Spinal cord (tissue), 10 donors: ENCODE measurements around the gene MBOAT7. TPM values are rescaled to one million over a fixed set of nuclear protein-coding genes. Genes with fewer than 3 reads are reported as not detected.
A peak's percentile ranks its signal among the peaks of the same experiment; 100 is the strongest.

Experiments
- DNase-seq, 6 donors: peaks; one replicate each; pipeline versions ENCODE4 v3.0.0 to v3.0.0-alpha.2; 2013 to 2015; ENCODE audit warnings: low spot score in 6 of 6, low read depth in 4 of 6
- H3K27ac ChIP-seq: one replicate; pipeline ENCODE4 v1.5.1; 2013; ENCODE audit warnings: low read depth, low read length, control low read depth
- H3K27me3 ChIP-seq: one replicate; pipeline ENCODE4 v1.6.1; 2013; ENCODE audit warnings: low read length; ENCODE audit not compliant: control insufficient read depth, insufficient read depth
- H3K36me3 ChIP-seq: one replicate; pipeline ENCODE4 v1.6.1; 2013; ENCODE audit warnings: low read length; ENCODE audit not compliant: control insufficient read depth, insufficient read depth
- H3K4me1 ChIP-seq: one replicate; pipeline ENCODE4 v1.6.1; 2013; ENCODE audit warnings: low read length; ENCODE audit not compliant: control insufficient read depth, insufficient read depth
- H3K4me3 ChIP-seq: one replicate; pipeline ENCODE4 v1.5.1; 2013; ENCODE audit warnings: low read depth, low read length, control low read depth
- H3K9me3 ChIP-seq: one replicate; pipeline ENCODE4 v1.6.1; 2013; ENCODE audit warnings: low read length; ENCODE audit not compliant: control insufficient read depth, insufficient read depth
- WGBS: methylation state at CpG from one replicate; pipeline ENCODE4 v1.1.5; 2013; ENCODE audit warnings: missing lambda C conversion rate; ENCODE audit not compliant: insufficient coverage; 5-methylcytosine and 5-hydroxymethylcytosine counted together
- polyA plus RNA-seq, 2 donors: library from polyadenylated mRNA; unstranded; fragments of 120-200 nt; gene quantifications; one replicate each; pipeline ENCODE4 v1.2.1, GENCODE V29; 2013; ENCODE audit not compliant: insufficient read length in 2 of 2
- total RNA-seq, 2 donors: library from RNA; depleted of rRNA in 1 of 2; stranded (reverse); fragments of 120-200 nt in 1 of 2; fragments of >200 nt in 1 of 2; gene quantifications; one replicate each; pipeline versions ENCODE4 v1.2.3 to v1.2.4, GENCODE V29; 2013 to 2014
- donor health status: healthy.

The MBOAT7 gene
- total and polyA plus RNA-seq, 4 donors: 31.6 to 112 (median 70.7) TPM

DNA sequence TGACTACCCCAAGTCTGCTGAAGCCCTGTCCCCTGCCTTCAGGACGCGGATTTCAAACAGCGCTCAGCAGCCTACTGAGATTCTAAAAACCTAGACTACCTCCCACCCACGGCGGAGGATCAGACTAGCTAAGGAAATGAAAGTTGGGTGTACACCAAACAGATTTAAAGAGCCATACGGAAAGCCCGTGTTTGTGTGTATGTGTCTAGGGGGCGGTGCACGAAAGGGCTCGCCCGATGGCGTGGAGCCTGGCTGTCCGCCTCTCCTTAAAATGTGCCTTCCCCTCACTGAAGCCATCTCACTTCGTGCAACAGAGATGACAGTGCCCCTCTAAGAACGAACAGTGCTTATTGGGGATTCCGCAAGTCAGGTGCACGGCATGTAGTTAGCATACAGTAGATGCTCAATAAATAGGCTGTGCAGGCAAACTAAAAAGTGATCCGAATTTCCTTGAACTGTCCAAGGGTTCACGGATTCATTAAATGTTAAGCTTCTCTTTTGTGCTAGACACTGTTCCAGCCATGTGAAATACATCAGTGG is 30.5 kb downstream of the MBOAT7 start:
- peaks cover 43% of the 10 kb centered on the region for H3K36me3 ChIP-seq
- peaks cover 40% of the 10 kb centered on the region for H3K4me1 ChIP-seq
- peak overlapping the region; percentile 96 for H3K27ac ChIP-seq
- 4% methylated on average over 11 of the region's 19 CpGs for WGBS
- DNase-seq: no peak
- H3K27me3 ChIP-seq: no peaks in the 10 kb centered on the region
- peak overlapping the region; percentile 72 for H3K4me3 ChIP-seq
- no peaks in the 10 kb centered on the region for H3K9me3 ChIP-seq

DNA sequence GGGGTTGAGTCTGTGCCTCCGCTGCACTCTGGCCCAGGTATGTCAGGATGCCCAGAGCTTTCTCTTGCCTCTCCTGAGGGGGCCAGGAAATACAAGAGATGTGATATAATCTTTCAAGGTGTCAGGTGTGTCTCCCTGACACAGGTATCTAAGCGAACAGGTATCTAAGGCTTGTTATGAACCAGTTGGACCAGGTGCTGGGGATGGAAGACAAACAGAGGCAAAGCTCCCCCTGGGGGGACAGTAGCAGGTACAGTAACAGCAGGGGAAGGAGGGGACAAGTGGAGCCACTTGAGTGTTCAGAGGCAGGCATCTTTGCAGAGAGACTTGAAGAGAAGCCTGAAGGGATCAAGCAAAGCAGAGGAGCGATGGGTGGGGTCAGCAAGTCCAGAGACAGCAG is 32.4 kb downstream of the MBOAT7 start:
- H3K4me1 ChIP-seq: peaks cover 31% of the 10 kb centered on the region
- no peak overlapping the region for H3K4me3 ChIP-seq
- no peak overlapping the region for H3K27ac ChIP-seq
- H3K36me3 ChIP-seq: peaks cover 62% of the 10 kb centered on the region
- no peaks in the 10 kb centered on the region for H3K9me3 ChIP-seq
- DNase-seq: no peak
- 100% methylated on average over 2 of the region's 3 CpGs for WGBS
- H3K27me3 ChIP-seq: no peaks in the 10 kb centered on the region

DNA sequence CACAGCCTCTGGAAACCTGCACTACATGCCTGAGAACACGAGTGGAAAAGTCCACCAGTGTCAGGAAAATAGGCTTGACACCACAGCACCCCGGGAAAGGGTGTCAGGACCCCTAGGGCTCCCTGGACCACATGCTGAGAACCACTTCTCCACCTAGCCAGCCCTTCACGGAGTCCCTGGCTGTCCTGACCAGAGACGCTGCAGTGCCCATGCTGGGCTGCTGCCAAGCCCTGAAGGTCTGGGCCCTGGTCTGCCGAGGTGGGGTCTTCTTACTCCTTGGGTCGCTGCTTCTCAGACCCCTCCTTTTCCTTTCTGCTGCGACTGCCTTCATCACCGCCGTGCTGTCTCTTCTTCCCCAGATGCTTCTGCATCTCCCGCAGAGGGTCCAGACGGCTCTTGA is 32.9 kb downstream of the MBOAT7 start:
- Histone ChIP-seq H3K27ac (no peak overlapping the region), H3K36me3 (peaks cover 67% of the 10 kb centered on the region), H3K27me3 (no peaks in the 10 kb centered on the region), H3K4me1 (peaks cover 26% of the 10 kb centered on the region), H3K4me3 (no peak overlapping the region), H3K9me3 (no peaks in the 10 kb centered on the region)
- no peak for DNase-seq
- 82% methylated on average over 6 of the region's 11 CpGs for WGBS

DNA sequence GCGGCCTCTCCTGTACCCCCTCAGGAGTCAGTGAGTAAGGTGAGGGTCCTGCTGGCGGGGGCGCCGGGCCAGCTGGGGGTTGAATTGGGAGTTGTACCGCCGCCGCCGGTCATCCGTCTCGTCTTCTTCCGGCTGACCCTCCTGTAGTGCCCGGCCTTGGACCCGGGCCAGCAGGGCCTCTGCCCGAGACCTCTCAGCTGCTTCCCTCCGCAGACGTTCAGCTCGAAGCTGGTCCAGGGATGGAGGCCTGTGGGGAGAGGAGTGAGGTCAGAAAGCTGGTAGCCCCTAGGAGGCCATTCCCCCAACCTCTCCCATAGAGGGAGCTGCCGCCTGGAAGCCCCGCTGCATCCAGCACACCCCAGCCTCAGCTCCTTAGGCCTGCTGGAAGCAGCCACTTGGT is 33.7 kb downstream of the MBOAT7 start:
- Histone ChIP-seq H3K27me3 (no peaks in the 10 kb centered on the region), H3K27ac (no peak overlapping the region), H3K4me3 (no peak overlapping the region), H3K4me1 (peaks cover 18% of the 10 kb centered on the region), H3K9me3 (no peaks in the 10 kb centered on the region), H3K36me3 (peaks cover 75% of the 10 kb centered on the region)
- 61% methylated on average over 5 of the region's 19 CpGs for WGBS
- DNase-seq: no peak

DNA sequence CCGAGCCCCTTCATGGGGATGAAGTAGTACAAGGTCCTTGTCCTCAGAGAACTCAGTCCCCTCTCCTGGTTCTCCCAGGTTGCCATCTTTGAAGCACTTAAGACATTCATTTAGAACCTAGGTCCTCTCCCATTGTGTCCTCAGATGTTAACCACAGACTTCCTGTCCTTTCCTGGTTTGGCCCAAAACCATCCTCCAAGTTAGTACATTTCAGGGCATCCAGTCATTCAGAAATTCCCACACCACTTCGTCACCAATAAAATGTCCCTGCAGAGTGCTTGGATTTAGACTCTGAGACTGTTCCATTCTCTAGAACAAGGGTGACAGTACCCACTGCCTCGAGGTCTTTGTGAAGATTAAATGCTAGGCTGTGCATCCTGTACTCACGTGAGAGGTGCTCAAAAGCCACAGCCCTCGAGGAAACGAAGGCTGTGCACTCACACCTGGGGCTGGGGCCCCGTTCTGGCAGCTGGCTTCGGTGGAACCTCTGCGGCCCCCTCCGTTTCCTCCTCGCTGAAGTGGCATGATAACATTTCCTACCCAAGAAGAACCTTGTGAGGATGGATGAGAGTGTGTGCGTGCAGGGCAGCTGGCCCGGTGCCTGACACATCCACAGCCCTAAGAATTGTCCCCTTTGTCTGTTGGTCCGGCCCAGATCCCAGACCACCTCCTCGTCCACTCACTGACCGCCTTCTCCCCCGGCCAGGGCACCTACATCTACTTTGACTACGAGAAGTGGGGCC is 34.6 kb downstream of the MBOAT7 start:
- Histone ChIP-seq H3K36me3 (peaks cover 84% of the 10 kb centered on the region), H3K27me3 (no peaks in the 10 kb centered on the region), H3K4me1 (peaks cover 11% of the 10 kb centered on the region), H3K9me3 (no peaks in the 10 kb centered on the region), H3K4me3 (no peak overlapping the region), H3K27ac (no peak overlapping the region)
- DNase-seq: no peak
- 78% methylated on average over 11 of the region's 18 CpGs for WGBS

DNA sequence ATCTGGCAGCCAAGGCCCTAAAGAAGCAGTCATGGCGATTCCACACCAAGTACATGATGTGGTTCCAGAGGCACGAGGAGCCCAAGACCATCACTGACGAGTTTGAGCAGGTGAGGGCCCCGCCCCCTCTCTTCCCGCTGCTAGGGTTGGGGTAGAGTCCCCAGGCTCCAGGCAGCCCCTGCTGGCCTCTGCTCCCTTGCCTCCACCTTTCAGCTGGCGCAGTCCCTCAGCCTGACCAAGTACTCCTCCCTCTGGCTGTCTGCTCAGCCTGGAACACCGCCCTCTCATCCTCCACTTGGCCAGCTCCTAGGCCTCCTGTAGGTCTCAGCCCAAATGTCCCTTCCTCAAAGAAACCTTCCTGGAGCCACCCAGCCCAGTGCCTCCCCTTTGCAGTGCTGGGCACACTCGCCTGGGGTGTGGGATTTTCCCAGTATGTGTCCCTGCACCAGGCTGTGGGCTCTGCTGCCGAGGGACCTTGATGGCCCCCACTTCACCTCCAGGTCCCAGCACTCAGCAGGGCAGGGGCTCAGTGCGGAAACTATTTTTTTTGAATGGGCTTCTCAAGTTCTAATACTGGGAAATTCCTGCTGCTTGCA is 35.6 kb downstream of the MBOAT7 start:
- 88% methylated on average over 7 of the region's 10 CpGs for WGBS
- no peaks in the 10 kb centered on the region for H3K9me3 ChIP-seq
- DNase-seq: no peak
- no peak overlapping the region for H3K4me3 ChIP-seq
- peaks cover 9% of the 10 kb centered on the region for H3K4me1 ChIP-seq
- H3K27me3 ChIP-seq: no peaks in the 10 kb centered on the region
- H3K27ac ChIP-seq: no peak overlapping the region
- peaks cover 93% of the 10 kb centered on the region for H3K36me3 ChIP-seq

DNA sequence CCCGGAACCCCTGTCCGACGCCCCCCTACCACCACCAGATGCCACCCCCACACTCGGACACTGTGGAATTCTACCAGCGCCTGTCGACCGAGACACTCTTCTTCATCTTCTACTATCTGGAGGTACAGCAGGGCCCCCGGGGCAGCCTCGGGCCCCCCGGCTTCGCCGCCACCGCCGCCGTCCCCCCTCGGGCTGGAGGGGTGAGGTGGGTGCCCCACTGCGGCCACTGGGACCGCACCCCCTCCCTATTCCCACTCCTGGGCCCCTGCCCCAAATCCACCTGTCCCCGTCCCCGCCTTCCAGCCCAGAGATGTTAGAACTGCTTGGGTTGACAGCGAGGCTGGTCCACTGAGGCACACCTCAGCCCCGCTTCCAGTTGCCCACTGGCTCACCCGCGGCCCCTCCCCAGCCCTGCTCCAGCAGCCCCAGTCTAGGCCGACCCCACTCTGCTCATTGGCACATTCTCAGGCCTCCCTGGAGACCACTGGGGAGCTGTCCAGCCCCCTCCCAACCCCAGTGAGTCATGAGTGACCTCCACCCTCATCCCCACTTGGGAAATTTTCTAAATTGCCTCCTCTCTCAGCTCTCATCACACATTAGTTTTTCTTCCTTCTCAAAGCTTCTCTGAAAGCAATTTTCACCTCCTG is 36.4 kb downstream of the MBOAT7 start:
- Histone ChIP-seq H3K27ac (no peak overlapping the region), H3K4me3 (no peak overlapping the region), H3K4me1 (peaks cover under 1% of the 10 kb centered on the region), H3K9me3 (no peaks in the 10 kb centered on the region), H3K36me3 (peaks cover 98% of the 10 kb centered on the region), H3K27me3 (no peaks in the 10 kb centered on the region)
- WGBS: 89% methylated on average over 17 of the region's 25 CpGs
- DNase-seq: no peak

DNA sequence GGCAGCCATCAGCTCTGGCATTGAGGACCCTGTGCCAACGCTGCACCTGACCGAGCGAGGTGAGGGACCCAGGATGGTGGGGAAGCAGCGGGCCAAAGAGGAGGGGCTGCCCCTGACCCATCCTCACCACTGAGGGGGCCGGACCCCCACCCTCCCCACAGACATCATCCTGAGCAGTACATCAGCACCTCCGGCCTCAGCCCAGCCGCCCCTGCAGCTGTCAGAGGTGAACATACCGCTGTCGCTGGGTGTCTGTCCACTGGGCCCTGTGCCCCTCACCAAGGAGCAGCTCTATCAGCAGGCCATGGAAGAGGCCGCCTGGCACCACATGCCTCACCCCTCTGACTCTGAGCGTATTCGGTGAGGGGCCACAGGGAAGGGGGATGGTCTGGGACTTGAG is 37.1 kb downstream of the MBOAT7 start:
- H3K27ac ChIP-seq: no peak overlapping the region
- H3K36me3 ChIP-seq: peaks cover 98% of the 10 kb centered on the region
- DNase-seq: no peak

DNA sequence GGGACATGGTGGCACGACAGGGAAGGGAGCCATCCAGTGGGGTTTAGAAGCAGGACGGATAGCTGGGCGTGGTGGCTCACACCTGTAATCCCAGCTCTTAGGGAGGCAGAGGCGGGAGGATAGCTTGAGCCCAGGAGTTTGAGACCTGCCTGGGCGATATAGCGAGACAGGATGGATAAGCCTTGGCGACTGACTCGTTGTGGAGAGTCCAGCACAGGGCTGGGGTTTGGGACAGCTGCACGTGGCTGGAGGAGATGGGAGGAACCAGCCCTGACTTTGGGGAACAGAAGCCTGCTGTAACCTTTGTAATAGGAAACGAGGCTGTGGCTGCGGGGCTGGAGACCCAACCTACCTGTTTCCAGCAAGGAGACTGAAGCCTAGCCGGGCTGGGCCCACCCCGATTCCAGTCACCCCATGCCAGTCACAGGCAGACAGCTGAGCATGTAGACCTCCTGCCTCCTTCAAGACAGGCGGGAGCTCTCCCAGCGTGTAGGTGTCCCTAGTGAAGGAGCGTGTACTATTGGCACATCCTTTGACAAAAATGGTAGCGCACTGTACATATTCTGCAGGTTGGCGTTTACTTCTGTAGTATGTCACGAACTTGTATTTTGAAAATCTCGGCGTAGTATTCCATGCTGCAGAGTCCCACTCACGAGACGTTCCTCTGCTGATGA is 37.9 kb downstream of the MBOAT7 start:
- no peak overlapping the region for H3K4me3 ChIP-seq
- no peaks in the 10 kb centered on the region for H3K4me1 ChIP-seq
- DNase-seq: no peak
- H3K27me3 ChIP-seq: no peaks in the 10 kb centered on the region
- peaks cover 98% of the 10 kb centered on the region for H3K36me3 ChIP-seq
- H3K9me3 ChIP-seq: no peaks in the 10 kb centered on the region
- 88% methylated on average over 23 of the region's 23 CpGs for WGBS
- no peak overlapping the region for H3K27ac ChIP-seq

More for the DNA sequence above, 37.1 kb downstream of the MBOAT7 start:
- 88% methylated on average over 11 of the region's 12 CpGs for WGBS
- Histone ChIP-seq H3K4me1 (no peaks in the 10 kb centered on the region), H3K27me3 (no peaks in the 10 kb centered on the region), H3K4me3 (no peak overlapping the region), H3K9me3 (no peaks in the 10 kb centered on the region)
